Measurements from ENCODE around the gene SLC6A14.

The SLC6A14 gene

GRCh38 chrX:116436358-116436816, at the start of gene SLC6A14:
Gene SLC6A14, plus strand, starts transcription at chrX:116436606. Its CDS starts 104 bp downstream, at chrX:116436710.
- no peak for DNase-seq

DNA sequence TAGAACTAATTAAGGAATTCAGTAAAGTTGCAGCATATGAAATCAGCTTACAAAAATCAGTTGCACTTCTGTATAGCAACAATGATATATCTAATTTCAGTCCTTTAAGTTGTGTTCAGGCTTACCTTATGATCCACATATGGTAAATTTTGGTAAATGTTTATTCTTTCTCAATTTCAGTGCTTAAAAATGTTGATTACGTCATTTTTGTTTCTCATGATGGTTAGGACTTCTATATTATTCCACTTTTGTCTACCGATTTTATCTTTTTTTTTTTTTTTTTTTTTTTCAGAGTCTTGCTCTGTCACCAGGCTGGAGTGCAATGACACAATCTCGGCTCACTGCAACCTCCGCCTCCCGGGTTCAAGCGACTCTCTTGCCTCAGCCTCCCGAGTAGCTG, 40.7 kb upstream of the SLC6A14 start:
- no peak for DNase-seq

- DNase-seq = no peak
Observed at GRCh38 chrX:116399681-116400080, 36.7 kb upstream of the SLC6A14 start.

- DNase-seq = no peak
Observed at GRCh38 chrX:116409219-116409618, 27.2 kb upstream of the SLC6A14 start.

DNA sequence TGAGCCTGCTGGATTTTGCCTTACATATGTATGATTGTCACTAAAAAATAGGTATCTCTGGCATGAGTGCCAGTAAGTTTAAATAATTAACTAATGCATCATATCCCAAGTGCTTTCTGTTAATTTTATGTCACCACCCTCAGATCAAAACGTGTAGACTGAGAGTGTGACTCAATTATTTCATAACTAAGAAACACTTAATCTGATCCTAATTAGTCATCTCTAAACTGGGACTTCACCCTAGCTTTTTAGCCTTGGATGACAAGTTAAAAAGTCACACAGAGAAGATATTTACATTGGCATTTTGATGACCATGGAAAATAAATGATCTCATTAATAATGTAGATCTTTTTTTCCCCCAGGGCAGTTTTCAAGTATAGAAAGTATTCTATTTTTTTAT, 23.1 kb upstream of the SLC6A14 start:
- no peak for DNase-seq

- no peak for DNase-seq
Observed at GRCh38 chrX:116417214-116417613, 19.2 kb upstream of the SLC6A14 start.

DNA sequence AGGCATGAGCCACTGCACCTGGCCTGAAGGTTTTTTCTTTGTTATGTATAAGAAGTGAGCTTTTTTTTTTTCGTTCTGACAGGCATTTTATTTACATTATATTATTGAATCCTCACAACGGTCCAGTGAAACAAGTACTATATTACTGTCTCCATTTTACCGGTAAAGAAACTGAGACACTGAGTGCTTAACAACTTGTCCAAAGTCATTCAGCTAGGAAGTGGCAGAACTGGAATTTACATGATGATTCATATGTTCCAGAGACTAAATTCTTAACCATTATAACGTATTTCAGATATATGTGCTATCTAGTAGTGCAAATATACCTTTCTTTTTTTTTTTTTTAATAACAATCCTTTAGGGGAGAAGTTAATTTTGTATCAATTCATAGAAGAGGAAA, 18.4 kb upstream of the SLC6A14 start:
- DNase-seq = no peak

- DNase-seq = no peak
Observed at GRCh38 chrX:116427978-116428377, 8.4 kb upstream of the SLC6A14 start.

- DNase-seq = no peak
Observed at GRCh38 chrX:116435597-116435996, 809 bp upstream of the SLC6A14 start.

DNA sequence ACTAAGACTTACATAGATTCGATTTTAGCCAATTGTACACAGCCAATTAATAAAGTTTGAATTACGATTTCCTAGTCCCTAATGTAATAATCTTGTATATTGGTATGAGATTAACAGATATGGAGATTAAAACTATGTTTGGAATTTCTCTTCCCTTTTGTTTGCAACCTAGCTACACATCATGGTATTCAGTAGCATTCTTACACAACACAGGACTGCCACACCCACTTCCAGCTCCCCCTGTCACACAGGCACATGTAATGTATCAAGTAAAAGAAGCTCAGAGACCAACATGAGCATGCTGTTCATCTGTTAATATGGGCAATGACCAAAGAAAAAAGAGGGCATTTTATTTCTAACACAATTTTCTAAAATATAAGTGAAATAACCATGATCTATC, 12.8 kb downstream of the SLC6A14 start:
- DNase-seq = no peak

DNA sequence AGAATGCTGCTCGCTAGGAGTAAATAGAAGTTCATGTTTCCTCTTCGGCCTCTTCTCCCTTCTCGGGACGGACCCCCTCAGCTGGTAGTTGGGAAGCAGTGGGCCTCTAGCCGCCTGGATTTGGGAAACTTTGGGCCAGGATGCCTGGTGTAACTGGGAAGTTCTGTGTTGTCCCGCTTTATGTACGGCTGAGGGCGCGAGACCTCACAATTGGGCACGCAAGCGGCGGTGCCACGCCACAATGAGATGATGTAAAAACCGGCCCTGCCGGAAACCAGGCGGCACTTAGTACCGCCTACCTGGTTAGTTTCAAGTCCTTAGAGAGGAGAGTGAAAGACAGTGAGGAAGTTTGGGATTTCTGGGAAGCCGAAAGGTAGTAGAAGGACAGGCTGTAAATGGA, 26.4 kb downstream of the SLC6A14 start, which contains the start of gene CT83:
CT83 (minus strand) TSS at position 155 of the 400 bp plus-strand sequence; CDS start at position 35, 120 bp downstream.
- no peak for DNase-seq

- no peak for DNase-seq
Observed at GRCh38 chrX:116480059-116480458, 43.7 kb downstream of the SLC6A14 start.

GRCh38 chrX:116490104-116490503, 53.7 kb downstream of the SLC6A14 start:
- DNase-seq = peak in 1 of 2 experiments; percentile 24

- no peak for DNase-seq
Observed at GRCh38 chrX:116493271-116493670, 56.9 kb downstream of the SLC6A14 start.

- no peak for DNase-seq
Observed at GRCh38 chrX:116499780-116500179, 63.4 kb downstream of the SLC6A14 start.
